ENCODE results near the gene NRG3. TPM values are rescaled to one million over a fixed set of nuclear protein-coding genes. Genes with fewer than 3 reads are reported as not detected.
A peak's percentile ranks its signal among the peaks of the same experiment; 100 is the strongest.
"Not testable (repeated sequence)": the region's sequence is repeated elsewhere in the genome, so short reads cannot be mapped to it uniquely, and the experiment has no call there.

Gene NRG3
- total RNA-seq, 1 donor from 2014 or later: 1.6 TPM

GRCh38 chr10:82969405-82969804 lies 1094.4 kb downstream of the NRG3 start:
- Histone ChIP-seq H3K27ac (no peak overlapping the region), H3K4me3 (no peak overlapping the region), H3K36me3 (no peaks in the 10 kb centered on the region), H3K27me3 (no peaks in the 10 kb centered on the region), H3K9me3 (no peaks in the 10 kb centered on the region), H3K4me1 (no peaks in the 10 kb centered on the region)
- intact Hi-C loops (cut with DNase I): no loop called here
- DNase-seq (ENCODE audit: low spot score in 2 of 2): no peak
- TF ChIP-seq CTCF (IDR thresholded peaks at IDR 0.05): peak in 2 of 3 experiments; percentile 9 to 31

- TF ChIP-seq CTCF (IDR thresholded peaks at IDR 0.05): no peak
- peaks cover 0 to 3% of the 10 kb centered on the region in 2 donors for H3K4me1 ChIP-seq
- H3K36me3 ChIP-seq: no peaks in the 10 kb centered on the region
- no peak for DNase-seq (ENCODE audit: low spot score in 2 of 2)
- no peak overlapping the region for H3K4me3 ChIP-seq
- H3K9me3 ChIP-seq: no peaks in the 10 kb centered on the region
- intact Hi-C loops (cut with DNase I): no loop called here
- no peaks in the 10 kb centered on the region for H3K27me3 ChIP-seq
- no peak overlapping the region for H3K27ac ChIP-seq
These were observed 1105.3 kb downstream of the NRG3 start for GRCh38 chr10:82980321-82980720.

- Histone ChIP-seq H3K27me3 (no peaks in the 10 kb centered on the region), H3K4me1 (peaks cover 0 to 3% of the 10 kb centered on the region in 2 donors), H3K36me3 (no peaks in the 10 kb centered on the region), H3K27ac (no peak overlapping the region), H3K4me3 (no peak overlapping the region), H3K9me3 (no peaks in the 10 kb centered on the region)
- no peak for DNase-seq (ENCODE audit: low spot score in 2 of 2)
- TF ChIP-seq CTCF (IDR thresholded peaks at IDR 0.05): no peak
- intact Hi-C loops (cut with DNase I): no loop called here
These were observed 1106.2 kb downstream of the NRG3 start for GRCh38 chr10:82981137-82981723.

GRCh38 chr10:82982110-82982608 lies 1107.2 kb downstream of the NRG3 start:
- H3K4me1 ChIP-seq: peaks cover 0 to 3% of the 10 kb centered on the region in 2 donors
- TF ChIP-seq CTCF (IDR thresholded peaks at IDR 0.05): no peak
- no peaks in the 10 kb centered on the region for H3K9me3 ChIP-seq
- no peak overlapping the region for H3K4me3 ChIP-seq
- no peaks in the 10 kb centered on the region for H3K36me3 ChIP-seq
- H3K27ac ChIP-seq: peak overlapping the region in 1 of 2 donors; percentile 2
- DNase-seq (ENCODE audit: low spot score in 2 of 2): no peak
- intact Hi-C loops (cut with DNase I): no loop called here
- H3K27me3 ChIP-seq: no peaks in the 10 kb centered on the region

GRCh38 chr10:82986216-82986615 lies 1111.2 kb downstream of the NRG3 start:
- Histone ChIP-seq H3K9me3 (no peaks in the 10 kb centered on the region), H3K36me3 (no peaks in the 10 kb centered on the region), H3K27me3 (no peaks in the 10 kb centered on the region), H3K27ac (no peak overlapping the region), H3K4me1 (peaks cover 0 to 3% of the 10 kb centered on the region in 2 donors), H3K4me3 (no peak overlapping the region)
- no peak for DNase-seq (ENCODE audit: low spot score in 2 of 2)
- TF ChIP-seq CTCF (IDR thresholded peaks at IDR 0.05): no peak
- intact Hi-C loops (cut with DNase I): no loop called here

GRCh38 chr10:83006479-83006878 lies 1131.5 kb downstream of the NRG3 start:
- H3K27me3 ChIP-seq; H3K4me3 ChIP-seq; DNase-seq (ENCODE audit: low spot score in 2 of 2); H3K4me1 ChIP-seq; H3K9me3 ChIP-seq; H3K36me3 ChIP-seq; H3K27ac ChIP-seq; intact Hi-C loops (cut with DNase I): not testable (repeated sequence)
